ENCODE measurements around the gene PTPRU. TPM values are rescaled to one million over a fixed set of nuclear protein-coding genes. Genes with fewer than 3 reads are reported as not detected.

The PTPRU gene
- total RNA-seq, 4 donors from 2014 or later = 12.9 to 17.9 (median 14.7) TPM

GRCh38 chr1:29210278-29211085 is 25.8 kb upstream of the PTPRU start:
- no peak for TF ChIP-seq CTCF (IDR thresholded peaks at IDR 0.05; ENCODE audit: low read depth)

GRCh38 chr1:29211086-29212030 is 25.0 kb upstream of the PTPRU start:
- no peak for TF ChIP-seq CTCF (IDR thresholded peaks at IDR 0.05; ENCODE audit: low read depth)

- TF ChIP-seq CTCF (IDR thresholded peaks at IDR 0.05; ENCODE audit: low read depth) = no peak
These were observed 23.3 kb upstream of the PTPRU start for GRCh38 chr1:29213055-29213454.

GRCh38 chr1:29217633-29218032 is 18.7 kb upstream of the PTPRU start:
- no peak for TF ChIP-seq CTCF (IDR thresholded peaks at IDR 0.05; ENCODE audit: low read depth)

- no peak for TF ChIP-seq CTCF (IDR thresholded peaks at IDR 0.05; ENCODE audit: low read depth)
These were observed 18.1 kb upstream of the PTPRU start for GRCh38 chr1:29218223-29218622.

GRCh38 chr1:29221296-29221695 is 15.0 kb upstream of the PTPRU start:
- no peak for TF ChIP-seq CTCF (IDR thresholded peaks at IDR 0.05; ENCODE audit: low read depth)

GRCh38 chr1:29222686-29223085 is 13.6 kb upstream of the PTPRU start:
- TF ChIP-seq CTCF (IDR thresholded peaks at IDR 0.05; ENCODE audit: low read depth) = no peak
